SK-N-SH treated with all-trans-retinoic acid at 6 μM for 48 hours (cell line): ENCODE measurements around the gene PRUNE2.
"Not testable (repeated sequence)": the region's sequence is repeated elsewhere in the genome, so short reads cannot be mapped to it uniquely, and the experiment has no call there.

Experiments
- ATAC-seq: fragments of 200-7000 bp; cut with Tn5 transposase; 3 replicates; pipeline ENCODE4 v1.9.1; 2020; ENCODE audit warnings: mild to moderate bottlenecking, moderate library complexity
- ARNTL ChIP-seq: fragments of 450-650 bp; formaldehyde crosslinking; IDR thresholded peaks from 2 replicates; pipeline ENCODE4 v1.5.0; 2020; ENCODE audit warnings: low read depth, mild to moderate bottlenecking, moderate library complexity, borderline replicate concordance
- BACH2 ChIP-seq: fragments of 250-450 bp; sonication (Bioruptor Pico); IDR thresholded peaks from 2 replicates; pipeline ENCODE4 v1.9.0; 2021; ENCODE audit warnings: mild to moderate bottlenecking, borderline replicate concordance
- CSDC2 ChIP-seq: fragments of 250-450 bp; sonication (Bioruptor Pico); IDR thresholded peaks from 2 replicates; pipeline ENCODE4 v1.5.0; 2020; ENCODE audit warnings: mild to moderate bottlenecking, moderate library complexity
- ESRRG ChIP-seq: fragments of 250-450 bp; sonication (Bioruptor Pico); IDR thresholded peaks from 2 replicates; pipeline ENCODE4 v1.6.1; 2021; ENCODE audit warnings: mild to moderate bottlenecking
- GLIS3 ChIP-seq: fragments of 250-450 bp; sonication (Bioruptor Pico); IDR thresholded peaks from 2 replicates; pipeline ENCODE4 v1.5.0; 2020; ENCODE audit warnings: mild to moderate bottlenecking, moderate library complexity
- OSR1 ChIP-seq: fragments of 250-450 bp; sonication (Bioruptor Pico); IDR thresholded peaks from 2 replicates; pipeline ENCODE4 v1.8.0; 2022; ENCODE audit warnings: moderate library complexity, mild to moderate bottlenecking, inconsistent platforms
- PATZ1 ChIP-seq: fragments of 250-450 bp; sonication (Bioruptor Pico); IDR thresholded peaks from 2 replicates; pipeline ENCODE4 v1.8.0; 2020; ENCODE audit warnings: mild to moderate bottlenecking, moderate library complexity, borderline replicate concordance
- POU6F1 ChIP-seq: fragments of 250-450 bp; sonication (Bioruptor Pico); IDR thresholded peaks from 2 replicates; pipeline ENCODE4 v1.8.0; 2021; ENCODE audit warnings: low read depth, mild to moderate bottlenecking, moderate library complexity, borderline replicate concordance
- RARB ChIP-seq: fragments of 250-450 bp; sonication (Bioruptor Pico); IDR thresholded peaks from 2 replicates; pipeline ENCODE4 v1.8.0; 2021; ENCODE audit warnings: mild to moderate bottlenecking, moderate library complexity
- SNAI2 ChIP-seq: fragments of 250-450 bp; sonication (Bioruptor Pico); IDR thresholded peaks from 2 replicates; pipeline ENCODE4 v1.5.0; 2020; ENCODE audit warnings: mild to moderate bottlenecking, moderate library complexity
- TCF4 ChIP-seq: fragments of 250-450 bp; sonication (Bioruptor Pico); IDR thresholded peaks from 2 replicates; pipeline ENCODE4 v1.8.0; 2021; ENCODE audit warnings: mild to moderate bottlenecking, moderate library complexity, borderline replicate concordance
- TOX ChIP-seq: fragments of 250-450 bp; sonication (Bioruptor Pico); IDR thresholded peaks from 2 replicates; pipeline ENCODE4 v1.8.0; 2021; ENCODE audit warnings: mild to moderate bottlenecking, moderate library complexity, borderline replicate concordance
- ZC3H10 ChIP-seq: fragments of 250-450 bp; sonication (Bioruptor Pico); IDR thresholded peaks from 2 replicates; pipeline ENCODE4 v1.5.1; 2021; ENCODE audit warnings: mild to moderate bottlenecking, moderate library complexity
- ZFP3 ChIP-seq: fragments of 250-450 bp; sonication (Bioruptor Pico); IDR thresholded peaks from 2 replicates; pipeline ENCODE4 v1.5.0; 2020; ENCODE audit warnings: mild to moderate bottlenecking, moderate library complexity
- ZFP30 ChIP-seq: fragments of 450-650 bp; formaldehyde crosslinking; IDR thresholded peaks from 2 replicates; pipeline ENCODE4 v1.5.0; 2022; ENCODE audit warnings: mild to moderate bottlenecking, moderate library complexity
- ZNF565 ChIP-seq: fragments of 450-650 bp; formaldehyde crosslinking; conservative IDR thresholded peaks from 2 replicates; pipeline ENCODE4 v1.5.0; 2020; ENCODE audit warnings: low read depth, mild to moderate bottlenecking, moderate library complexity
- ZNF70 ChIP-seq: fragments of 450-650 bp; formaldehyde crosslinking; IDR thresholded peaks from 2 replicates; pipeline ENCODE4 v1.5.0; 2020; ENCODE audit warnings: mild to moderate bottlenecking, moderate library complexity
- ZNF8 ChIP-seq: fragments of 450-650 bp; formaldehyde crosslinking; IDR thresholded peaks from 2 replicates; pipeline ENCODE4 v1.5.0; 2020; ENCODE audit warnings: mild to moderate bottlenecking, moderate library complexity

Gene PRUNE2

DNA sequence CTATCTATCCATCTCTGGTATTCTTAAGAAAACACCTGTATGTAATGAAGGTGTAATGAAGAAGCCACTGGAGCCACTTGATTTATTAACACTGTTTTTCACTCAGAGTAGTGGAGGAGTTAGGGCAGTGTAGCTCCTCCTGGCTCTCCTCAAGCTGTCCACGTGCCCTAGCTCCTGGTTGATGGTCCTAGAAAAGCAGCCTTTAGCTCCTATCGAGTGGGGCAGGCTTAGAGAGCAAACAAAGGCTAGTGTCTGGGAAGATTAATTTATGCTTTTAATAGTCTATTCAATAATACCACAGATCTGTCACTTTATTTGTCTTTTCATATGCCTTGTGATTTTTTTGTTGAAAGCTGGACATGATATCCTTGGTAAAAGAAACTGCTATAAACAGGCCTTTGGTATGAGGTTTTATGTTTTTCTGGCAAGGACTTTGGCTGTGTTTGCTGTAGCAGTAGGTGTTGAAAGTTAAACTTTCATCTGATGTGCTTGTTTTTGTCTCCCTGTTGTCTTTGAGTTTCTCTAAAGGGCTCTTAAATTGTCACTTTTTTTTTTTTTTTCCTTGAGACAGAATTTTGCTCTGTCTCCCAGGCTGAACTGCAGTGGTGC lies 305.8 kb downstream of the PRUNE2 start (continued):
- TF ChIP-seq PATZ1 (CRISPR knock-in tag), result no peak
- TF ChIP-seq ZFP3 (CRISPR knock-in tag), result no peak
- no peak for TF ChIP-seq ZNF565
- TF ChIP-seq ZNF8 (CRISPR knock-in tag), result no peak
- TF ChIP-seq RARB (CRISPR knock-in tag), result no peak
- TF ChIP-seq BACH2, result no peak
- TF ChIP-seq ZC3H10 (CRISPR knock-in tag), result no peak

DNA sequence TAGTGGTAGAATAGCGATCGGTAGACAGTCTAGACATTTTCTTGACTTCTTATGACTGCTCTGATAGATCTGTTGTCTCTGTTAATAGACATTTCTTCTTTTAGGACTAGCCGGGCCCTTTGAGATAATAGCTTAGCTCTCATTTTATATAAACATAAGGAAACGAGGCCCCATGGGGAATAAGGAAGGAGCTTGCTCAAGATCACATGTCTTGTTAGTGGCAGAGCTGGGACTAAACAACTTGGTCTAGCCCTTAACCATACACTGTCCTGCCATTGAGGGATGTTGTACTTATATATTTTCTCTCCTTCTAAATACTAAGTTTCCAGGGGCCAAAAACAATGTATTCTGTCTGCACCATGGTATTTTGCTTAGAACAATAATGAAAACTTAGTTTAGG lies 306.9 kb downstream of the PRUNE2 start:
- no peak for TF ChIP-seq ZNF70 (CRISPR knock-in tag)
- no peak for TF ChIP-seq POU6F1 (CRISPR knock-in tag)
- no peak for TF ChIP-seq TOX (CRISPR knock-in tag)
- no peak for TF ChIP-seq OSR1 (CRISPR knock-in tag)
- ATAC-seq, result no peak

DNA sequence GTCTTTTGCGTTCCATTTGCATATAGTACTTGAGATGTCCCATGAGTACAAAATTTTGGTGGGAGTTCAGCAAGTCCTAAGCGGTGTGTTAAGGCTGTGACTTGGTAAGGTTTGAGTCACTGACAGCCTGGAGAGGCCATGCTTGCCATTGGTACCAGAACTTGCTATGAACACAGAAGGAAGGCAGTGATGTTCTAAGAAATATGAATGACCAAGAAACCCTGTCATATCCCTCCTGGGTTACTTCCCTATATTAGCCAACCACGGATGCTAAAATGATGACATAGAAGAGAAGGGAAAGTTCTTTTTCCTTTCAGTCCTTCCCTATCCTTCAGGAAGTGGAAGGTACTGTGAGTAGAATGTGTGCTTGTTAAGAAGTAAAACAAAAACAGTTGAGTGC lies 310.3 kb downstream of the PRUNE2 start:
- no peak for TF ChIP-seq ARNTL (CRISPR knock-in tag)
- no peak for TF ChIP-seq GLIS3 (CRISPR knock-in tag)
- no peak for TF ChIP-seq ZNF565
- no peak for TF ChIP-seq ZNF70 (CRISPR knock-in tag)
- no peak for TF ChIP-seq RARB (CRISPR knock-in tag)
- no peak for TF ChIP-seq PATZ1 (CRISPR knock-in tag)
- no peak for TF ChIP-seq ZFP30
- TF ChIP-seq ZNF8 (CRISPR knock-in tag), result no peak
- no peak for TF ChIP-seq OSR1 (CRISPR knock-in tag)
- TF ChIP-seq POU6F1 (CRISPR knock-in tag), result no peak
- TF ChIP-seq, all 23 proteins: peak for 0
- no peak for ATAC-seq

- TF ChIP-seq ARNTL (CRISPR knock-in tag) (no peak), ZNF8 (CRISPR knock-in tag) (no peak), RARB (CRISPR knock-in tag) (no peak), SNAI2 (CRISPR knock-in tag) (no peak), ESRRG (no peak), PATZ1 (CRISPR knock-in tag) (no peak), ZNF565 (no peak), ZFP30 (no peak), CSDC2 (CRISPR knock-in tag) (no peak), TCF4 (no peak), TOX (CRISPR knock-in tag) (no peak), OSR1 (CRISPR knock-in tag) (no peak)
- ATAC-seq, result no peak
Observed at GRCh38 chr9:76594764-76595424, 311.0 kb downstream of the PRUNE2 start.

DNA sequence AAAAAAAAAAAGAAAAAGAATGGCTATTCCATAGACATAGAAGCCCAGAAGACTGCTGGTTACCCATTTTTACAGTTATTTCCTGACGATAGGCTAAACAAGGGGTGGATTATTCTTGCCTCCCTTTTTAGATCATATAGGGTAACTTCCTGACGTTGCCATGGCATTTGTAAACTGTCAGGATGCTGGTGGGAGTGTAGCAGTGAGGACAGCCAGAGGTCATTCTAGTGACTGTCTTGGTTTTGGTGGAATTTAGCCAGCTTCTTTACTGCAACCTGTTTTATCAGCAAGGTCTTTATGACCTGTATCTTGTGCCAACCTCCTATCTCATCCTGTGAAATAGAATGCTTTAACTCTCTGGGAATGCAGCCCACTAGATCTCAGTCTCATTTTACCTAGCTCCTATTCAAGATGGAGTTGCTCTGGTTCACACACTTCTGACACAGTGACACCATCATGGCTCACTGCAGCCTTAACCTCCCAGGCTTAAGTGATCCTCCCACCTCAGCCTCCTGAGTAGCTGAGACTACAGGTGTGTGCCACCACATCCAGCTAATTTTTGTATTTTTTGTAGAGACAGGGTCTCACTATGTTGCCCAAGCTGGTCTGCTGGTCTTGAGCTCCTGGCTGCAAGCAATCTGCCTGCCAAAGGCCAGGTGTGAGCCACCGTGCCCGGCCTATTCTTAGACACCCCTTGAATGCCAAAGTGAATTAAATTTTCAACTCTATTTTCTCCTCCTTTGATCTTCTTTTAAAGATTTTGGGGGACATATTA lies 311.8 kb downstream of the PRUNE2 start:
- ATAC-seq, result not testable (repeated sequence)
